Activated CD4-positive, alpha-beta T cell treated with anti-CD3 and anti-CD28 coated beads, Interleukin-2, amount 50 U/mL, for 4 hours (primary cell): Measurements from ENCODE around the gene FTSJ3.

Experiments
- DNase-seq, 2 experiments: peaks; one replicate each; pipeline ENCODE4 v3.0.0-alpha.2; 2020

The FTSJ3 gene

DNA sequence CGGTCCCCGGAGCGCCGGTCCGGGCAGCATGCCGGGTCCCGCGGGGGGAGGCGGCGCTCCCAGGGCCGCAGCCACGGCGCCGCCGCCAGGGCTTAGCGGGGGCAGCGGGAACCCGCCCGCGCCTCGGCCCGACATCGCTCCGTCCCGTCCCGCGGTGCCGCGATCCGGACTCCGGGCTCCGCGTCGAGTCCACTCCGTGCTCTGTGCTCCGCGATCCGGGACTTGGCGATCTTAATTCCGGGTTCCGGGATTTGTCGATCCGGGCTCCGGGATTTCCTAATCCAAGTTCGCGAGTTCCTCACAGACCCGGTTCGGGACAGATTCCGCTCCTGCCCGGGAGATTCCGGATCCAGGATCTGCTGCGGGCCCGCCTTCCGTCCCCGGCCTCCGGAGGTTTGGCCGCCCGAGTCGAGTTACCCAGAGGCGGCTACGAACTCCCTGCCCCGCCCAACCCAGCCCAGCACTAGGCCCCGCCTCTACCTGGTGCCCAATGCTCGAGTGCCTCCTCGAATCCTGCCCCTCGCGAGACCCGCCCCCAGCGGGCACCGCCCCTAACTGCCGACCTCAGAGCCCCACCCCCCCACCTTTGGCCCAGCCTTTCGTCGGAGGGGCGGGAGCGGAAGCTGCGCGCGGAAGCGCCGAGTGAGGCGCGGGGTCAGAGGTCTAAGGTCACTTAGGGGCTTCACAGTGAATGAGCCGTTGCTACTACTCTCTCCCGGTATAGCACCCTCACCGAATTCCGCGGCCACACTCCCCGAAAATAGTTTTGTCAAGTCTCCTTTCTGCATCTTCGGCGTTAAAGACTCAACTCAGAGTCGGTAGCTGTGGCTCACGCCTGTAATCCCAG is 15.3 kb upstream of the FTSJ3 start, which contains the start of gene SMARCD2:
Gene SMARCD2, minus strand, starts transcription at position 146 of the 847 bp plus-strand sequence. Its CDS starts 11 bp downstream, at position 135.
- DNase-seq = peak; percentile 99 to 100

DNA sequence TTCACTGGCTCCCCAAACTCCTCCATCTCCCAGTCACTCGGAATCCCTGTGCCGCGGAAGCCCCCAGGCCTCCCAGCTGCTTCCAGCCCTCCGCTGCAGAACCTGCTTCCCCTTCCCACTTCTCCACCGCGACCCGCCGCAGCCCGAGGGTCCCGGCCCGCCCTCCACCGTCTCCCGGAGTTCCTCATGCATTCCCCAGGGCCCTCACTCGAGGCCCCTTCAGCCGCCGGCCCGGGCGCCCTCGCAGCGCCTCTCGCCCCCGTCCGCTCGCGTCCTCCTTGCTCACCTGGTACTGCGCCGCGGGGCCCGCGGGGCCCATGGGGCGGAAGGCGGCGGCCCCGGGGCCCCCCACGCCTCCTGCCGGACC is 14.7 kb upstream of the FTSJ3 start:
- no peak for DNase-seq

DNA sequence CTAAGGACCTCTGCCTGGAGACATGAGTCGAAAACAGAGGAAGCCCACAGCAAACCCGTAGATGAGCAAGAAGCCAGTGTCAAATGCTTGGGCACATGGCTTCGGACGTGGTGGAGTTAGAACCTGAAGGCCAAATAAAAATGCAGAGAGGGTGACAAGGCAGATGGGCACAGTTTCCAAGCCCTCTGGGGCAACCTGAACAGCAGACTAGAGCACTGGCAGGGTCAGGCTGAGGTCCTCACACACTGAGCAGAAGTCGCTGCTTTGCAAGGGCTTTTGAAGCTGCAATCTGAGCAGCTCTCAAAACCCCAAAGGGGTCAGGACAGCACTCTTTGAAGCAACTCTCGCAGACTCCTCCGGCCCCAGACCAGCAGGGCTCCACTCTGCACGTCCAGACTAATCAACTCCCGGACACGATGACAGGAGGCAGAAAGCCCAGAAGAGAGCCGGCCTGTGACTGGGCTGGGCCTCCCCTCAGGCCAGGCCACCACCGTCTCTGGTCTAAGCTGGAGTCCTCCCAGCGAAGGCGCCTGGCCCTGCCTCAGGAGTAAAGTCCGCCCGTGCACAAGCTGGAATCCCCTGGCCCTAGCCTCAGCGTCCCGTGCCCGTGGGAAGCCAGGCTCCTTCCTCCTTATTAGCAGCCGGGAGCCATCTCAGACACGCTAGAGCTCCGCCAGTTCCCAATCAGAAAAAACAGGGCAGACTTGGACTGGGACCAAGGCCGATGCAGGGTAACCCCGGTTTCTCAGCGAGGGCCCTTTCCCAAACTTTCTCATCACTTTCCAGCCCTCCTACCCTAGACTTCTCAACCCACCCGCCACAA is 14.1 kb upstream of the FTSJ3 start:
- no peak for DNase-seq

DNA sequence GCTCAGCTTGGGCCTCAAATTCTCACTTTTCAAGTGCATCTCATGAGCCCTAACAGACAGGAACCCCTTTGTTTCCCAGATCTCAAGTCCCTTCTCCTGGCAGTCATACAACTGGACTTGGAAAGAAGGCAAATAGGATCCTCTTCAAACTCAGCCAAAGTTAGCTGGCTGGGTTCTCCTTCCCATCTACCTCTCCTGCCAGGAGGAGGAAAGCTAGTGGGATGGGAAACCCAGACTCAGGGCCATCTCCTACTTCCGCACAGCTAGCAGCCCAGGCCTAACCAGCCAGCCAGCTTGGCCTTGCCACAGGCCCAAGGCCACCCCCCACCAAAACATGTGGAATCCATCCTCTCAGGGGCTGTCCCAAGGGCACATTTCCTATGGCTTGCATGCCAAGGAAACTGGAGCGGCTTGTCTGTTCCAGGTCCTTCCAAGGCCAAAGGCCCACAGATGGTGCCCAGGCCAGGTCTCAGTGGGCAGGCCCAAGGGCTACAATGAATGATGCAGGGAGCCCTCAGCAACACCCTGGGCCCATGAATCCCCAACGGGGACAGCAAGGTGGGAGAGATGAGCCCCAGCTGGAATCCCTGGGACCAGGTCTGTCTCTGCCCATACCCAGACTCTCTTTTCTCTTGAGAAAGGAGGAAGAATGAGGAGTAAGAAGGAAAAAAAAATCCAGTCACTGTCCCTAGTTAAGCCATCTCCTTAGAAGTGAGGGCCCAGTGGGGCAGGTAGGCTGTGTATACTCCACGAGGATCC is 13.3 kb upstream of the FTSJ3 start:
- DNase-seq = no peak

DNA sequence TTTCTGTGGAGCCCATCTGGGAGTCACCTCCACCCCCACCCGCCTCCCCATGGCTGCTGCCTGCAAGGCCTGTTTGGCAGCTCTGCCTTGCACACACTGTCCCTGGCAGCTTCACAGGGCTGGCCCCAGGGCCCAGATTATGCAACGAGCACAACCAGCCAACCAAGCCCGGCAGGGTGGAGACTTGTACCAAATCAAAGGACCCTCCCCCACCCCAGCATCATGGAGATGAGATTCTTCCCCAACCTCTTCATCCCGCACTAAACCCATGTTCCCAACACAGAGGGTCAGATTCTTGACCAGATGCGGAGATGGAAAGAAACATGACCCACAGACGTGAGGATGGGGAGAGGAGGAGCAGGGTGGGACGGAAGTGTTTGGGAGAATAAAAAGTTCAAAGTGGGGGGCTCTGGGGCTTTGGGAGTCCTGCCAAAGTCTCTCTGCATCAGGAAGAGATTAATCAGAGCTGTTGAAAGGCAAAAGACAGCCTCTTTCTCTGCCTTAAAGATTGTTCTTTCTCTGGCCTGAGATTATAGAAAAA is 11.2 kb upstream of the FTSJ3 start:
- no peak for DNase-seq

DNA sequence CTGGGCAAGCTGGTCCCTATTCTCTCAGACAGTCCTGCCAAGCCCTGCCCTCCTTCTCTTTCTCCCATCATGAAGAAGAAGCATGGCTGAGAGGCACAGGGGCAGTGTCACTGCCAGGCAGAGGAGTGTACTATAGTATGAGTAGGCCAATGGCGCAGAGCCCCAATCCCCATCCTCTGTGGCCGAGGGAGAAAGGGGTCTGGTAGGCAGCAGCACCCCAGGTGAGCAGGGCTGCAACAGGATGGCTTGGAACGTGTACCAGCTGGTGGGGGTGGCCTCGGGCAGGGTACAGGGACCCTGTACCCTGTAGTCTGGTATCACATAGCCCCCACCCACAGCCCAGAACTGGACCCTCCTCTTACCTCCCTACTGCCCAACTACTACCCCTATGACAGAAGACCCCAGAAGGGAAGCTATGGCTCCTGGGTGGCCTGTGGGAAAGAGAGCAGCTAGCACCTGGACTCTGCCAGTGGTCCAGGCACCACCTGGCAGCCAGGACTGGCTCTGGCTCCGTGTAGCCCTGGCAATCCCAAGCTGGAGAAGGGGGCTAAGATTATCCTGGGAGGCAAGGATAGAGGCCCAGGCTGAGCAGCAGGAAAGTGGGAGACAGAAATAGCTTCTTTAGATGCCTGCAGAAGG is 10.6 kb upstream of the FTSJ3 start:
- DNase-seq = no peak

DNA sequence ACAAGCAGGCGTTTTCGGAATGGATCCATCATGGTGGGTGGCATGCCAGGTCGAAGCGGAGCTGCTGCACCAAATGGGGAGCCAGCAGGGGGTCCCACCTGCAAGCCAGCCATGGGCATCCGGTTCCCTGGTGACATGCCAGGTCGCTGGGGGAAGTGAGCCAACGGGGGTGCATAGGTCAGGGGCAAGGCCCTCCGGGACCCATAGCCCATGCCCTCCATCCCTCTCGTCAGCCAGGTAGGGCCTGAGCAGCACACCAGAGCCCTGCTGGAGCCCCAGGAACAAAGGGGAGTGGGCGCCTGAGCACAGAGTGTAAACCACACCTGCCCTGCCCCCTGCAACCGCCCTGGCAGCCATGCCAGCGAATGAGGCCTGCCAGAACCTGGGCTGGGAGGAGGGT is 10.0 kb upstream of the FTSJ3 start:
- DNase-seq = no peak

DNA sequence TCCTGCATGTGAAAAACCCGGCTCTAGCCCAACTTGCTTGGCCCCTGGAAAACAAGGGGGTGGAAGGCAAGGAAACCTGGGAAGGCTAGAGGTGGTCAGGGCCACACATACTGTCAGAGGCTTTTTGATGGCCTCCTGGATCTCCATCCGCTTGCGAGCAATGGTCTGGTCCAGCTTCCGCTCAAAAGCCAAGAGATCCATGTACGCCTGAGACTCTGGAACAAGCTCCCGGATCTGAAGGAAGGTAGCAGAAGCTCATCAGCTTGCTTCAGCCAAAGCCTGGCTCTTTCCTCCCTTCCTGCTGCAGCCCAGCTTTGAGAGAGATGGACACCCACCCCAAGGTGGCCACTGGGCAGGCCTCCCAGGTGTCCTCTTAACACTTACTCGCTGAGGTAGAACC is 9.3 kb upstream of the FTSJ3 start:
- no peak for DNase-seq

DNA sequence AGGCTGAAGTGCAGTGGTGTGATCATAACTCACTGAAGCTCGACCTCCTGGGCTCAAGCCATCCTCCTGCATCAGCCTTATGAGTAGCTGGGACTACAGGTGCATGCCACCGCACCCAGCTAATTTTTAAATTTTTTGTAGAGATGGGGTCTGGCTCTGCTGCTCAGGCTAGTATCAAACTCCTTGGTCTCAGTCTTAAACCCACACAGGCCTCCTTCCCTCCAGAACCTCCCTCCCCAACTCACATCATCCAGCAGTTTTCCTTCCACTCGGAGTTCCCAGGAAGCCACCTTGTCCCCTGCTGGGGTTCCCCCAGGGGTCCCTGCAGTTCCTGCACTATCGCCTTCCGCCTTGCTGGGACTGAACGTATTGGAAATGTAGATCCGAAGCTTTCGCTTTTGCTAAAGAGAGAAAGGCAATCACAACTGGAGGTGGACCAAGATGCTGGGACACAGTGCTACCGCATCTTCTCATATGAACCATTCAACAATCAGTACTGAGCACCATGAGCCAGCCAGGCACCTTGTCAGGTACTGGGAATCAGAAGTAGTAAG is 7.8 kb upstream of the FTSJ3 start:
- DNase-seq = no peak

DNA sequence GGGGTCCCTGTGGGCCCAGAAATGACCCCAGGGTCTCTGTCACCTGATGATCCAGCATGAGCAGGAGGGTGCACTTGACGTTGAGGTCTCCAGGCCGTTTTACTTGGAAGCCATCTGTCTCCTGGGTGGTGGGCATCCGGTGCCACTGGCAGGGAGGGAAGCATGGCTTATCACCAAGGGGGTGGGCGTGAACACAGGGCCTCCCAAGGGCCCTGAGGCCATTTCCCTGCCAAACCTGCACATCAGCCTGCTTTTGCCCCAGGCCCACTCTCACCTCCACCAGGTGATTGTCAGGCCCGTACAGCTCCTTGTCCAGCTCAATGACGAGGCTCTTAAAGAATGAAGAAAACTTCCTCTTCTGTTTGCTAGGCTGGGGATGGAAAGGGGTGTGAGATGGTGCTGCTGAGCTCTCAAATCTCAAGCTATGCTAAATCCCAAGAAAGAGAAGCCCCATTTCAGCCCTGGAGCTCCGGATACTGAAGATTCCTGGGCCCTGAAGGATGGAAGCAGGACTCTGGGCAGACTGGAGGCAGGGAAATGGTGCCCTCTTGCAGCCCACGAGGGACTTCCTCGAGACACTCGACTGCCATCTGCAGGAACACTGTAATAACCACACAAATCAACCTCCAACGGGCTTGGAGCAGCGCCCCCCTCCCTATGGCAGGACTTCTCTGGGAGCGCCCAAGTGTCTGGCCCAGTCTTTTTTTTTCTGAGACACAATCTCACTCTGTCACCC is 7.1 kb upstream of the FTSJ3 start:
- peak; percentile 57 to 62 for DNase-seq

DNA sequence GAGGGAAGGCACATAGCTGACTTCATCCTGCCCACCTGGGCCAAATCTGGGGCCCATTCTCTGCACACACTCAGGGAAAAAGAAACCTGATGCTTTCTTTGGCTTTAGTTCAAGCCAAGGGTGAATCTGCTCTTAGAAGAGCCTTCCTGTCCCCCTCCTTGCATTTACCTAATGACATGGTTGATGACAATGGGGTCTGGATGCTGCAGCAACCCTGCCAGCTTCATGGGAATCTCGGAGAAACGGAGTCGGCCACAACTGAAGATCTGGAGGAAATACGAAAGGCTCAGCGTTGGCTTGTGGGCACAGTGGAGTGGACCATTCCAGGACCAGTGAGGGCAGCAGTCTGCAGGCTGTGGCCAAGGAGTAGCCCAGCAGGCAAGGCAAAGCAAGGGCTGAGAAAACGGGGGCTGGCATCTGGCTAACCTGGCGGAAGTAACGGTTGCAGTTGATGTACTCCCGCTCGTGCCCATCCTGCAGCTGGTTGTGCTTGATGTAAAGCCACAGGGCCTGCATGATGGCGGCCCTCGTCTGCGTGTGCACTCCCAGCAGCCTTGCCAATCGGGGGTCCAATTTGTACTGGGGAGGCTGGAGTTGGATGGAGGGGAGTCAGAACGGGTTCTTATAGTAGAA is 6.4 kb upstream of the FTSJ3 start:
- no peak for DNase-seq

DNA sequence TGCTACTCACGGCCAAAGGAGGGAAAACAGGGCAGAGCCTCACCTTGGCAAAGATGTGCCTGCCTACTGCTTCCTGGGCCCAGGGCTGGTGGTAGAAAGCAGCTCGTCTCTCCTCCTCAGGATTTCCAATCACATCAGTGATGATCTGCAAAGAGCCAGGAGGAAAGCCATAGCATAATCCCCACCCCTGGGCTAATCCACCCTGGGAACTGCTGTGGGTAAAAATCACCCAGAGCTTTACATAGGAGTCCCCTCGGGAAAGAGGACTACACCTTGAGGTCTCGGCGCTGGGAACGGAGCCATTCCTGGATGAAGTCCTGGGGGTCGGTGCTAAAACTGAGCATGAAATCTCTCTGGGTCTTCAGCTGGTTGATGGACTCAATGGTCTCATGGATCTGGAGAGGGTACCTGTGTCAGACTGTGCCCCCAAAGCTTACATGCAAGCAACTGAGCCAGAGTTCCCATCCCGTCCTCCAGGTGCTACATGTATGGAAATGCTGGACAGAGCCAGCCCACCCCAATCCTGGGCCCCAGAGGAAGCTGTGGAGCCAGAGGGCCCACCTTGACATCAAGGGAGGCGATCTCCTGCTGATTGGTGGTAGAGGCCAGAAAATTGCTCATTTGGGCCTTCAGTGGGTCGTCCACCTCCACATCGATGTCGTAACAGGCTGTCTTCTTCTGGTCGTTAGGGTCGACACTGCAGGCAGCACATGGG is 5.7 kb upstream of the FTSJ3 start:
- no peak for DNase-seq

DNA sequence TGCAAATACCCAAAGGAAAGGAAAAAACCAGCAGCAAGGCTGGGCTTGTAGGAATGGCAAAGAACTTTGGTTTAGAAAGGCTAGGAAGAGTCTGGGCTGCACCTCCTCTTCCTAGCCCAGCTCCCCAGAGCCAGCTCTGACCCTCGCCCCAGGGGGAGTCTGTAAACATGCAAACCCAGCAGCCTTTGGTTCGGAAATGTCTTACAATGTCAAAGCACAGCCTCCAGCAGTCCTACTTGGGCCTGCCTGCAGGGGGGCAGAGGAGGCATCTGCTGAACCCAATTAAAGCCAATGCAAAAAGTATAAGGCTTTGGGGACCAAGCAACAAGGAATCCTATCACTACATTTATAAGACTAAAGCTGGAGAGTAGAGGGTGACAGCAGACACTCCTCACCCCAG is 5.0 kb upstream of the FTSJ3 start:
- no peak for DNase-seq

DNA sequence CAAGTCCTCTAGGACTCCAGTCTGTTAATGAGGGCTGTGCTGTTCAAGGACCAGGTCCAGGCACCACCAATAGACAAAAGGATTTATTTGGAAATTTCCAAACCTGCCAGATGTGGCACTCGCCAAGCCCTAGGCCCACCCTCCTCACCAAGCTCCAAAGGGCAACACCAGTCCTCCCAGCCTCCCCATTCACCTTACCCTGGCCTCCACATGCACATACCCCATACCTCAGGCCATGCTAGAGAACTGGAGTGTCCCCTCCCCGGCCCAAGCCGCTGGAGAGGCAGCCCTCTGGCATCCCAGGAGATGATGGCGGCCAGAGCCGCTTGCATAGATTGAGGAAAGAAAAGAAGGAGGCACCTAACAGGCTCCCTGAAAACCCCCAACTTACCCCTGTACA is 4.6 kb upstream of the FTSJ3 start:
- no peak for DNase-seq

DNA sequence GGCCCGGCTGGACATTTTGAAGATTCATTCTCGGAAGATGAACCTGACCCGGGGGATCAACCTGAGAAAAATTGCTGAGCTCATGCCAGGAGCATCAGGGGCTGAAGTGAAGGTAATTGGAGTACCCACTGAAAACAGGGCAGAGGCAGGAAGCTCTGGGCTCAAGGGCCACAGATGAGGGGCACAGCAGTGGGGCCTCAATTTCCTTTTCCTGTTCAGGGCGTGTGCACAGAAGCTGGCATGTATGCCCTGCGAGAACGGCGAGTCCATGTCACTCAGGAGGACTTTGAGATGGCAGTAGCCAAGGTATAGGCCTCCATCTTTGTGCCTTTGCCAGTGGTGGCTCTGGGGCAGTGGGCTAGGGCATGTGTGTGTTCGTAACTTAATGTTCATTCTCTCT is 4.0 kb upstream of the FTSJ3 start:
- DNase-seq = no peak

DNA sequence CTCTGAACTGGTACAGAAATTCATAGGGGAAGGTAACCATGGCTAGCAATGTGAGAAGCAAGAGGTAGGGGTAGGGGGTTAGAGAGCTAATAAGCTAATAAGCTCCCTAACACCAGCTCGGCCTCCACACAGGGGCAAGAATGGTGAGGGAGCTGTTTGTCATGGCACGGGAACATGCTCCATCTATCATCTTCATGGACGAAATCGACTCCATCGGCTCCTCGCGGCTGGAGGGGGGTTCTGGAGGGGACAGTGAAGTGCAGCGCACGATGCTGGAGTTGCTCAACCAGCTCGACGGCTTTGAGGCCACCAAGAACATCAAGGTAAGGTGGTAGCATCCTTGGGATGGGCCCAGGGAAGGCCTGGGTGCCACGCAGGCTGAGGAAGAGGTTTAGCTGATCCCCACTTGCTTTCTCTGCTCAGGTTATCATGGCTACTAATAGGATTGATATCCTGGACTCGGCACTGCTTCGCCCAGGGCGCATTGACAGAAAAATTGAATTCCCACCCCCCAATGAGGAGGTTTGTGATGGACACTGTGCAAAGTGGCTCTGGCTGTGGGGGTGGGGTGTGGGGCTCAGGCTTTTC is 3.5 kb upstream of the FTSJ3 start:
- DNase-seq = no peak

DNA sequence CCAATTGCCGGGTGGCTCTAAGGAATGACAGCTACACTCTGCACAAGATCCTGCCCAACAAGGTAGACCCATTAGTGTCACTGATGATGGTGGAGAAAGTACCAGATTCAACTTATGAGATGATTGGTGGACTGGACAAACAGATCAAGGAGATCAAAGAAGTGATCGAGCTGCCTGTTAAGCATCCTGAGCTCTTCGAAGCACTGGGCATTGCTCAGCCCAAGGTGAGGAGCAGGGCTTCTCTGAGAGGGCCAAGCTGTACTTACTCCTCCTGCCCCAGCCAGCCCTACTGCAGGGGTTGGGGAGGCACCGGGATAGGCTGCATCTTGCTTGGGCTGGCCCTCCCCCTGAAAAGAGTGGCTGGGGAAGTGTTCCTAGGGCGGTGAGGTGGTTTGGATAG is 2.8 kb upstream of the FTSJ3 start:
- DNase-seq = no peak

DNA sequence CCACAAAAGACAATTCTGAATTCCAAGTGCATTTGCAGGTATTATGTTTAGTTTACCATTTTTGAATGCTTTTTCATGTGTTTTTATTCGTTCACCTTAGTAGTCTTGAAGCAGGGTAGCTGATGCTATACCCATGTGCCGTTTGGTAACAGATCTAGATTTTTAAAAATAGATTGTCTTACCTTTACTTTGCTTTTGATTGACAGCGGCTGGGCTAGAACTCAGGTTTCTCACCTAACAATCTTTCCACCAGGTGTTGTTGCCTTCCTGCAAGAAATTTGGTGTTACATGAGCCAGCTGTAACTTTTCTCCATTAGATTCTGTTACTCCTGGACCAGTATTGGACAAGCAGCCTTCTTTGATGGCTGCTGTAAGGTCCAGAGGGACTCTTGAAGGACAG is 1.5 kb upstream of the FTSJ3 start:
- DNase-seq = no peak

DNA sequence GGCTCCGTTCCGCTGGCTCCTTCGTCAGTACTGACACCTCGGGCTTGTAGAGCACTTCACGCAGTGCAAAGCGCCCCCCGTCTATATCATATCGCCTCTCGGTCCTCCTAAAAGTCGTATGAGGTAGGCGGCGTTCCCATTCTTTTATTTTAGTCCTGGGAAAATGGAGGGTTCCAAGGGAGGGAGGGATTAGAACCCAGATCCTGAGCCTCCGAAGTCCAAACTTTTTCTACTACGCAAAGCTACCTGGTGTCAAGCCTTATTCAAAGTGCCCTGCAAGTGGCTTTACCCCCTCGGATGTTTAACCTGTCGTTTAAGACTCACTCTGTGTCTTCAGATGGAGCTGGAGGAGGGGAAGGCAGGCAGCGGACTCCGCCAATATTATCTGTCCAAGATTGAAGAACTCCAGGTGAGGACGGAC is 348 bp upstream of the FTSJ3 start:
- DNase-seq = no peak

DNA sequence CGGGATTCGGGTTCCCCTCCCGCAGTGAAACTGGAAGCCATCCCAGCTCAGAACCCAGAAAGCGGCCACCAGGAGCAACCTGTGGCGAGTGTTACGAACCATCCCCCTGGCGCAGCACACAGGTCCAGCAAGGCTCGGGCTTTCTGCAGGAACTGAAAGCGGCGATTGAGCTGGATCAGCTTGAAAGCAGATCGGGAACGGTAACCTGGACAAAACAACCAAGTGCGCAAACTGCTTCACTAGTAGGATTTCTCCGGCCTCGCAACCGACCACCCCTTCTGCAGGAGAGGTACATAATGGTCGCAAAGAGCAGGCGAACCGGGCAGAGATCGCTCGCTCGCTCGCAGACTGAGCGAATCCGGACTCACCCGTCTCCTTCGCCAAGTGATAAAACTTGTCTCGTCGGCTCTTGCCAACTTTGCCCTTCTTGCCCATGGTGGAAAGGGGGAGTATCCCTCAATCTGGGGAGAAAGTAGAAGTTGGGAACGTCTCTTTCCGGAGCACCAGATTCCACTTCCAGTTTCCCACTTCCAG is 928 bp downstream of the FTSJ3 start:
- no peak for DNase-seq
